BE2C (cell line): ENCODE results near the gene GPR85. TPM values are rescaled to one million over a fixed set of nuclear protein-coding genes. Genes with fewer than 3 reads are reported as not detected.
A peak's percentile ranks its signal among the peaks of the same experiment; 100 is the strongest.

Experiments used
- DNase-seq: peaks from one replicate; pipeline ENCODE4 v3.0.0-alpha.2; 2020
- H3K27me3 ChIP-seq: fragments of 250-450 bp; sonication (Bioruptor Pico); 2 replicates; pipeline ENCODE4 v1.5.1; 2020; ENCODE audit warnings: mild to moderate bottlenecking
- H3K36me3 ChIP-seq: fragments of 250-450 bp; sonication (Bioruptor Pico); 2 replicates; pipeline ENCODE4 v1.5.1; 2020; ENCODE audit warnings: mild to moderate bottlenecking
- H3K4me1 ChIP-seq: fragments of 250-450 bp; sonication (Bioruptor Pico); 2 replicates; pipeline ENCODE4 v1.5.1; 2020
- H3K4me3 ChIP-seq: 2 replicates; pipeline ENCODE4 v1.5.1; 2011; ENCODE audit warnings: low read depth, low read length
- H3K9me3 ChIP-seq: fragments of 250-450 bp; sonication (Bioruptor Pico); 2 replicates; pipeline ENCODE4 v1.5.1; 2020
- CTCF ChIP-seq: IDR thresholded peaks from 2 replicates; pipeline ENCODE4 v1.5.1; 2012; ENCODE audit warnings: mild to moderate bottlenecking, low read depth, low read length
- polyA plus RNA-seq: library from polyadenylated mRNA; unstranded; fragments of >200 nt; gene quantifications from one replicate; pipeline ENCODE4 v1.2.1, GENCODE V29; 2012; ENCODE audit warnings: low read depth, missing spikeins; ENCODE audit not compliant: insufficient read length, insufficient read depth

GPR85 gene
- 1.3 TPM for polyA plus RNA-seq

- Histone ChIP-seq H3K9me3 (no peaks in the 10 kb centered on the region), H3K4me3 (peak within 1 kb of the TSS; percentile 90), H3K4me1 (no peaks in the 10 kb centered on the region), H3K27me3 (no peaks in the 10 kb centered on the region; the same call in 1 of the 2 replicates), H3K36me3 (no peaks in the 10 kb centered on the region)
- peak; percentile 79 for DNase-seq
- no peak for TF ChIP-seq CTCF
Measured at GRCh38 chr7:113086431-113086888, at the start of gene GPR85. TSS of gene GPR85 (minus strand) at chr7:113086827. CDS start at chr7:113084721, 2,106 bp downstream.

DNA sequence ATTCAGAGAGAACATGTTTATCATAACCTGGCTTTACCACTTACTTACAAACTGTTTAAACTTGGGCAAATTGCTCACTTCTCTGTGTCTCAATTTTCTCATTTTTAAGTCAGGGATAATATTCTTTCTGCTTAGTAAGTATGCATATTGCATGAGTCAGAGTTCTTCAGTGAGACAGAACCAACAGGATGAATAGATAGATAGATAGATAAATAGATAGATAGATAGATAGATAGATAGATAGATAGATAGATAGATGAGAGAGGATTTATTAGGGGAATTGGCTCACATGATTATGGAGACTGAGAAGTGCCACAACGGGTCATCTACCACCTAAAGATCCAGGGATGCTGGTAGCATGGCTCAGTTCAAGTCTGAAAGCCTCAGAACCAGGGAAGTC lies 47.4 kb upstream of the GPR85 start:
- Histone ChIP-seq H3K4me1 (no peaks in the 10 kb centered on the region), H3K4me3 (no peak overlapping the region), H3K36me3 (no peaks in the 10 kb centered on the region), H3K9me3 (no peaks in the 10 kb centered on the region), H3K27me3 (no peaks in the 10 kb centered on the region)
- no peak for TF ChIP-seq CTCF
- no peak for DNase-seq

- no peak for DNase-seq
- Histone ChIP-seq H3K27me3 (no peaks in the 10 kb centered on the region), H3K4me1 (no peaks in the 10 kb centered on the region; the same call in 1 of the 2 replicates), H3K36me3 (no peaks in the 10 kb centered on the region), H3K4me3 (no peak overlapping the region), H3K9me3 (no peaks in the 10 kb centered on the region)
- TF ChIP-seq CTCF = no peak
Measured at GRCh38 chr7:113131367-113131766, 44.7 kb upstream of the GPR85 start.

GRCh38 chr7:113128031-113128430 lies 41.4 kb upstream of the GPR85 start:
- no peak for TF ChIP-seq CTCF

DNA sequence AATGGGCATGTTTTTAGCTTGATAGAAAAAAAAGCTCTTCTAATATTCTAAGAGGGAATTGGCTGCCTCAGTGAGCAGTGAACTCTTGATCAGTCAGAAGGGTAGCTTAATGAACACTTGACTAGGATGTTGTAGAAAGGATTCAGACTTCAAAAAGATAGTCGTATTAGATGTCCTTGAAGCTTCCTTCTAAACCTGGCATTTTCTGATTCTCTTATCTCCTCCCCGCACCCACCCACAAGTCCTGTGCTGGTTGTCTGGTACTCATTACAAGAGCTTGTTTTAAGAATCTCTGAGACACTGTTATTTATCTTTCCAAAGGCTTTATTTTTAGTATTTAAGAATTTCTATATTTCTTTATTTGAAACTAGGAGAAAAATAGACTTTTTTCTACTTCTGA lies 39.1 kb upstream of the GPR85 start:
- TF ChIP-seq CTCF = no peak
- Histone ChIP-seq H3K4me3 (no peak overlapping the region), H3K9me3 (no peaks in the 10 kb centered on the region), H3K4me1 (peaks cover 3% of the 10 kb centered on the region; the same call in 1 of the 2 replicates), H3K27me3 (no peaks in the 10 kb centered on the region), H3K36me3 (no peaks in the 10 kb centered on the region)
- DNase-seq = no peak

More at GRCh38 chr7:113128031-113128430, 41.4 kb upstream of the GPR85 start:
- no peak for DNase-seq
- Histone ChIP-seq H3K4me1 (no peaks in the 10 kb centered on the region; the same call in 1 of the 2 replicates), H3K36me3 (no peaks in the 10 kb centered on the region), H3K27me3 (no peaks in the 10 kb centered on the region), H3K4me3 (no peak overlapping the region), H3K9me3 (no peaks in the 10 kb centered on the region)

GRCh38 chr7:113122744-113123143 lies 36.1 kb upstream of the GPR85 start:
- Histone ChIP-seq H3K4me3 (no peak overlapping the region), H3K9me3 (no peaks in the 10 kb centered on the region), H3K36me3 (no peaks in the 10 kb centered on the region), H3K27me3 (no peaks in the 10 kb centered on the region), H3K4me1 (peaks cover 3% of the 10 kb centered on the region; the same call in 1 of the 2 replicates)
- TF ChIP-seq CTCF = no peak
- DNase-seq = no peak
